SU-DHL-6 (cell line): ENCODE measurements around the gene ASB2.

Experiments used
- H2AFZ ChIP-seq: fragments of 200-600 bp; sonication (generic); 2 replicates; pipeline ENCODE4 v1.6.1; 2014; ENCODE audit warnings: low read depth, mild to moderate bottlenecking, moderate library complexity, mixed read lengths, antibody characterized with exemption, low read length; ENCODE audit not compliant: severe bottlenecking
- H3F3A ChIP-seq: fragments of 200-600 bp; shearing (Covaris generic); 2 replicates; pipeline ENCODE4 v1.6.0; 2016; ENCODE audit warnings: antibody characterized with exemption, mild to moderate bottlenecking; ENCODE audit not compliant: insufficient read depth
- H3K27ac ChIP-seq: fragments of 200-600 bp; sonication (generic); 2 replicates; pipeline ENCODE4 v1.5.1; 2016; ENCODE audit warnings: low read depth, mild to moderate bottlenecking, low read length, moderate library complexity, mixed read lengths
- H3K27me3 ChIP-seq: fragments of 200-600 bp; sonication (generic), shearing (Covaris generic); 2 replicates; pipeline ENCODE4 v1.6.0; 2014; ENCODE audit warnings: mild to moderate bottlenecking, low read length
- H3K36me3 ChIP-seq: fragments of 200-600 bp; sonication (generic); 2 replicates; pipeline ENCODE4 v1.6.1; 2014; ENCODE audit warnings: mild to moderate bottlenecking, low read length, mixed read lengths
- H3K4me2 ChIP-seq: fragments of 300-600, 200-600 bp; shearing (Covaris generic), sonication (generic); 2 replicates; pipeline ENCODE4 v1.6.0; 2014; ENCODE audit warnings: low read length, low read depth, mild to moderate bottlenecking; ENCODE audit not compliant: poor library complexity, severe bottlenecking
- H3K4me3 ChIP-seq: fragments of 200-600 bp; sonication (generic); 2 replicates; pipeline ENCODE4 v1.5.1; 2014; ENCODE audit warnings: antibody characterized with exemption, low read length, mild to moderate bottlenecking, mixed read lengths; ENCODE audit not compliant: insufficient read depth, poor library complexity, severe bottlenecking
- H3K79me2 ChIP-seq: fragments of 200-600 bp; sonication (generic); 2 replicates; pipeline ENCODE4 v1.6.1; 2014; ENCODE audit warnings: mild to moderate bottlenecking, low read length, moderate library complexity; ENCODE audit not compliant: insufficient read depth
- H3K9ac ChIP-seq: fragments of 200-600 bp; sonication (generic); 2 replicates; pipeline ENCODE4 v1.7.0; 2014; ENCODE audit warnings: mild to moderate bottlenecking, low read length
- H3K9me2 ChIP-seq: fragments of 200-600 bp; sonication (generic); replicated peaks from 2 replicates; pipeline ENCODE4 v1.6.1; 2014; ENCODE audit warnings: low read length; ENCODE audit not compliant: insufficient read depth
- H3K9me3 ChIP-seq: fragments of 200-600 bp; sonication (generic); 2 replicates; pipeline ENCODE4 v1.6.1; 2014; ENCODE audit warnings: low read length, mixed read lengths; ENCODE audit not compliant: insufficient read depth
- H4K20me1 ChIP-seq: fragments of 200-600 bp; sonication (generic); 2 replicates; pipeline ENCODE4 v1.6.1; 2014; ENCODE audit warnings: low read depth, mild to moderate bottlenecking, antibody characterized with exemption, low read length, moderate library complexity, mixed read lengths
- EZH2phosphoT487 ChIP-seq: fragments of 200-600 bp; sonication (generic), shearing (Covaris generic); conservative IDR thresholded peaks from 2 replicates; pipeline ENCODE4 v1.6.1; 2018; ENCODE audit warnings: mild to moderate bottlenecking, antibody characterized with exemption, low read length, moderate library complexity, mixed read lengths
- TF ChIP-seq, protein P1 (sequence below): fragments of 200-600 bp; sonication (generic); IDR thresholded peaks from one replicate; pipeline ENCODE4 v1.5.1; 2017; ENCODE audit warnings: antibody characterized with exemption, mild to moderate bottlenecking, low read length, moderate library complexity; ENCODE audit not compliant: insufficient read depth, poor library complexity, severe bottlenecking

Gene ASB2

DNA sequence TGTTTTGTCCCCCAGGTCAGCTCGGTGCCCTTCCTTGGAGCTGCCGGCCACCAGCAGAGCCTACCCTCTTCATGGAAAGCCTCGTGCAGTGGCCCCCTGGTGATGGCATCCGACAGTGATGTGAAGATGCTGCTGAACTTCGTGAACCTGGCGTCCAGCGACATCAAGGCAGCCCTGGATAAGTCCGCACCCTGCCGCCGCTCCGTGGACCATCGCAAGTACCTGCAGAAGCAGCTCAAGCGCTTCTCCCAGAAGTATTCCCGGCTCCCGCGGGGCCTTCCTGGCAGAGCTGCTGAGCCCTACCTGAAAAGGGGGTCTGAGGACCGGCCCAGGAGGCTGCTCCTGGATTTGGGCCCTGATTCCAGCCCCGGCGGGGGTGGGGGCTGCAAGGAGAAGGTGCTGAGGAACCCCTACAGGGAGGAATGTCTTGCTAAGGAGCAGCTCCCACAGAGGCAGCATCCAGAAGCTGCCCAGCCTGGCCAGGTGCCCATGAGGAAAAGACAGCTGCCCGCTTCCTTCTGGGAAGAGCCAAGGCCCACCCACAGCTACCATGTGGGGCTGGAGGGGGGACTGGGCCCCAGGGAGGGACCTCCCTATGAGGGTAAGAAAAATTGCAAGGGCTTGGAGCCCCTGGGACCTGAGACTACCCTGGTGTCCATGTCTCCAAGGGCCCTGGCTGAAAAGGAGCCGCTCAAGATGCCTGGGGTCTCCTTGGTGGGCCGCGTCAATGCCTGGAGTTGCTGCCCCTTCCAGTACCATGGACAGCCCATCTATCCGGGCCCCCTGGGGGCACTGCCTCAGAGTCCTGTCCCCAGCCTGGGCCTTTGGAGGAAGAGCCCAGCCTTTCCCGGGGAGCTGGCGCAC is 48.0 kb downstream of the ASB2 start:
- Histone ChIP-seq H3K4me3 (no peak overlapping the region), H3K9me2 (no peaks in the 10 kb centered on the region), H3K4me2 (no peak overlapping the region), H3K27ac (no peak overlapping the region), H3K9me3 (no peaks in the 10 kb centered on the region), H3F3A (no peaks in the 10 kb centered on the region), H4K20me1 (no peaks in the 10 kb centered on the region), H2AFZ (no peak overlapping the region), H3K27me3 (no peaks in the 10 kb centered on the region), H3K9ac (no peak overlapping the region), H3K79me2 (no peaks in the 10 kb centered on the region), H3K36me3 (no peaks in the 10 kb centered on the region)
- TF ChIP-seq, protein P1, sequence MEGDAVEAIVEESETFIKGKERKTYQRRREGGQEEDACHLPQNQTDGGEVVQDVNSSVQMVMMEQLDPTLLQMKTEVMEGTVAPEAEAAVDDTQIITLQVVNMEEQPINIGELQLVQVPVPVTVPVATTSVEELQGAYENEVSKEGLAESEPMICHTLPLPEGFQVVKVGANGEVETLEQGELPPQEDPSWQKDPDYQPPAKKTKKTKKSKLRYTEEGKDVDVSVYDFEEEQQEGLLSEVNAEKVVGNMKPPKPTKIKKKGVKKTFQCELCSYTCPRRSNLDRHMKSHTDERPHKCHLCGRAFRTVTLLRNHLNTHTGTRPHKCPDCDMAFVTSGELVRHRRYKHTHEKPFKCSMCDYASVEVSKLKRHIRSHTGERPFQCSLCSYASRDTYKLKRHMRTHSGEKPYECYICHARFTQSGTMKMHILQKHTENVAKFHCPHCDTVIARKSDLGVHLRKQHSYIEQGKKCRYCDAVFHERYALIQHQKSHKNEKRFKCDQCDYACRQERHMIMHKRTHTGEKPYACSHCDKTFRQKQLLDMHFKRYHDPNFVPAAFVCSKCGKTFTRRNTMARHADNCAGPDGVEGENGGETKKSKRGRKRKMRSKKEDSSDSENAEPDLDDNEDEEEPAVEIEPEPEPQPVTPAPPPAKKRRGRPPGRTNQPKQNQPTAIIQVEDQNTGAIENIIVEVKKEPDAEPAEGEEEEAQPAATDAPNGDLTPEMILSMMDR, result no peak
- no peak for TF ChIP-seq EZH2phosphoT487

DNA sequence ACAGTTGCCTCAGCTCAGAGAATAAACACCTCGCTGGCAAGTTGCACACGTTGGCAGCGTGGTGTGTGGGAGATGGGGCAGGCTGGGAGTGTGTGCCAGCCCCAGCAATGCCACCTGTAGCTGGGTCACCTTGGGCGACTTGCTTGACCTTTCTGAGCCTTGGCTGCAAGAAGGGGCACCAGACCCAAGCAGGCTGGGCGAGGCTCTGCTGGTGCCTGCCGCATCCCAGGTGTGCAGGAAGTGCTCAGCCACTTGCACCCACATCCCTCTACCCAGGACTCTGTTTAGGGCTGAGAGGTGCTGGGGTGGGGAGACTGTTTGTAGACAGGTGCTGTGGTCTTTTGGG is 48.6 kb downstream of the ASB2 start:
- H3K27me3 ChIP-seq, result no peaks in the 10 kb centered on the region
- no peaks in the 10 kb centered on the region for H3K9me2 ChIP-seq
- H3F3A ChIP-seq, result no peaks in the 10 kb centered on the region
- TF ChIP-seq EZH2phosphoT487, result no peak
- no peak overlapping the region for H3K27ac ChIP-seq
- H3K79me2 ChIP-seq, result no peaks in the 10 kb centered on the region
- no peak overlapping the region for H3K4me3 ChIP-seq
- no peaks in the 10 kb centered on the region for H3K9me3 ChIP-seq
- H3K36me3 ChIP-seq, result no peaks in the 10 kb centered on the region
- H3K4me2 ChIP-seq, result no peak overlapping the region
- no peak overlapping the region for H3K9ac ChIP-seq
- no peak overlapping the region for H2AFZ ChIP-seq
- no peaks in the 10 kb centered on the region for H4K20me1 ChIP-seq

- Histone ChIP-seq H2AFZ (no peak within 1 kb of the TSS), H3K9ac (no peak within 1 kb of the TSS), H3K27me3 (no peaks in the 10 kb centered on the region), H3K79me2 (no peaks in the 10 kb centered on the region), H3F3A (no peaks in the 10 kb centered on the region), H3K27ac (no peak within 1 kb of the TSS), H3K9me3 (no peaks in the 10 kb centered on the region), H3K9me2 (no peaks in the 10 kb centered on the region), H3K36me3 (no peaks in the 10 kb centered on the region), H3K4me3 (no peak within 1 kb of the TSS), H3K4me2 (no peak within 1 kb of the TSS), H4K20me1 (no peaks in the 10 kb centered on the region)
- TF ChIP-seq, protein P1, result no peak
- TF ChIP-seq EZH2phosphoT487, result no peak
Measured at GRCh38 chr14:93926873-93927799, 49.2 kb downstream of the ASB2 start, which contains the start of gene FAM181A. TSS of gene FAM181A (plus strand) at chr14:93927344. CDS start at chr14:93928286, 942 bp downstream.
